DOHH2 (cell line): Measurements from ENCODE around the gene LRRC58.

Experiments used
- H3F3A ChIP-seq: fragments of 200-600 bp; sonication (generic), shearing (Covaris generic); 2 replicates; pipeline ENCODE4 v1.6.0; 2016; ENCODE audit warnings: antibody characterized with exemption, mild to moderate bottlenecking; ENCODE audit not compliant: control insufficient read depth, insufficient read depth
- H3K27ac ChIP-seq: fragments of 200-600 bp; sonication (generic); 2 replicates; pipeline ENCODE4 v1.5.1; 2014; ENCODE audit warnings: low read depth, mild to moderate bottlenecking, low read length, moderate library complexity
- H3K27me3 ChIP-seq: fragments of 200-600 bp; sonication (generic); 2 replicates; pipeline ENCODE4 v1.6.1; 2014; ENCODE audit warnings: mild to moderate bottlenecking, low read length, mixed read lengths; ENCODE audit not compliant: control insufficient read depth
- H3K36me3 ChIP-seq: fragments of 200-600 bp; sonication (generic); 2 replicates; pipeline ENCODE4 v1.6.1; 2014; ENCODE audit warnings: mild to moderate bottlenecking, low read length, moderate library complexity, mixed read lengths; ENCODE audit not compliant: control insufficient read depth
- H3K4me1 ChIP-seq: fragments of 200-600 bp; sonication (generic); 2 replicates; pipeline ENCODE4 v1.6.1; 2014; ENCODE audit warnings: mild to moderate bottlenecking, low read length, mixed read lengths; ENCODE audit not compliant: control insufficient read depth
- H3K4me2 ChIP-seq: fragments of 200-600 bp; sonication (generic); 2 replicates; pipeline ENCODE4 v1.6.0; 2014; ENCODE audit warnings: mild to moderate bottlenecking, low read length, moderate library complexity
- H3K4me3 ChIP-seq: fragments of 200-600 bp; sonication (generic); 2 replicates; pipeline ENCODE4 v1.5.1; 2014; ENCODE audit warnings: mild to moderate bottlenecking, low read length, mixed read lengths
- H3K79me2 ChIP-seq: fragments of 200-600 bp; sonication (generic); 2 replicates; pipeline ENCODE4 v1.6.1; 2014; ENCODE audit warnings: mild to moderate bottlenecking, low read length, mixed read lengths; ENCODE audit not compliant: control insufficient read depth
- H3K9me2 ChIP-seq: fragments of 200-600 bp; sonication (generic); replicated peaks from 2 replicates; pipeline ENCODE4 v1.6.1; 2014; ENCODE audit warnings: mild to moderate bottlenecking, low read length, mixed read lengths; ENCODE audit not compliant: control insufficient read depth
- H3K9me3 ChIP-seq: fragments of 200-600 bp; sonication (generic); 2 replicates; pipeline ENCODE4 v1.6.1; 2014; ENCODE audit warnings: antibody characterized with exemption, low read length, mixed read lengths; ENCODE audit not compliant: control insufficient read depth, insufficient read depth
- H4K20me1 ChIP-seq: fragments of 200-600 bp; sonication (generic); 2 replicates; pipeline ENCODE4 v1.6.0; 2014; ENCODE audit warnings: low read depth, mild to moderate bottlenecking, antibody characterized with exemption, low read length, moderate library complexity; ENCODE audit not compliant: control insufficient read depth, insufficient read depth
- EZH2phosphoT487 ChIP-seq: fragments of 200-600 bp; sonication (generic); IDR thresholded peaks from 2 replicates; pipeline ENCODE4 v1.6.1; 2017; ENCODE audit warnings: borderline replicate concordance, mild to moderate bottlenecking, antibody characterized with exemption, low read length, moderate library complexity, mixed read lengths
- TF ChIP-seq, protein P1 (sequence below): fragments of 200-600 bp; sonication (generic); IDR thresholded peaks from one replicate; pipeline ENCODE4 v1.5.1; 2014; ENCODE audit warnings: antibody characterized with exemption, mild to moderate bottlenecking, low read depth, low read length; ENCODE audit not compliant: poor library complexity, severe bottlenecking

LRRC58 gene

DNA sequence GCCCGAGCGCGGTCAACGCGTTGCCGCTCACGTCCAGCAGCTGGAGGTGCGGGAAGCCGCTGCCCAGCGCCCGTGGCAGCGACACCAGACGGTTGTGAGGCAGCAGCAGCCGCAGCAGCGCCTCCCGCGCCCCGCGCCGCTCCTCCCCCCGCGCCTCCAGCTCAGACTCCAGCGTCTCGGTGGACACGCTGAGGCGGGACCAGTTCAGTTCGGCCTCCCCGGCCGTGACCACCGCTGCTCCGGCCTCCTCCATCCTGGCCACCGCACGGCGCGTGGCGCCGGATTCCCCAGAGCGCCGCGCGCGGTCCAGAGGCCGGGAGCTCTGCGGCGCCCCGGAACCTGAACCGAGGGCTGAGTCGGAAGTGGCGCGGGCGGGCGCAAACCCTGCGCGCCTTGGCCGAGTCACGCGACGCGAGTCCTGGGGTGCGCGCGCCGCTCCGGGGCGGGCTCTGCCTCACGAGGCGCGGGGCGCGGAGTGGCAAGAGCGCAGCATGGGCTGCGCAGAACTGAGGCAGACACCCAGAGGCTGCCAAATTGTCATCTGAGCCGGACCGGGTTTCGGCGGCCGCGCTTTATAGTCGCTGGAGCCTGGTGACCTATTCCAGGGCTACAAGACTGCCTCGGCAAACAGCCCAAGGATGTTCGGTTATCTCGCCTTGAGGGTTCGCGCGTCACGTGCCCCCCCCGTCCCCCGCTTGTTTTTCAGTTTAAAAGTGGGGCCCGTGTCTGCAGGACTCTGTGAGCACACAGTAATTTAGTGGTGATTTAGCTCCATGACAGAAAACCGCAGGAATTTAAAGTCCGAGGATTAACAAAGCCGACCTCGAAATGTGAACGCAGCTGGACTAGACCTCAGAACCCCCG lies at the start of gene LRRC58:
LRRC58 (minus strand) TSS at position 364 of the 864 bp plus-strand sequence; CDS start at position 253, 111 bp downstream.
- Histone ChIP-seq H3K4me1 (peaks cover 28% of the 10 kb centered on the region), H3F3A (no peaks in the 10 kb centered on the region), H3K79me2 (peaks cover 53% of the 10 kb centered on the region), H3K4me3 (peak within 1 kb of the TSS; percentile 81), H3K36me3 (peaks cover 44% of the 10 kb centered on the region), H3K9me2 (no peaks in the 10 kb centered on the region), H3K27me3 (no peaks in the 10 kb centered on the region), H4K20me1 (no peaks in the 10 kb centered on the region), H3K4me2 (peak within 1 kb of the TSS; percentile 81), H3K9me3 (0 out of 2 replicates have a peak, but pooled peaks cover 8% of the 10 kb centered on the region), H3K27ac (peak within 1 kb of the TSS; percentile 55)
- TF ChIP-seq, protein P1, sequence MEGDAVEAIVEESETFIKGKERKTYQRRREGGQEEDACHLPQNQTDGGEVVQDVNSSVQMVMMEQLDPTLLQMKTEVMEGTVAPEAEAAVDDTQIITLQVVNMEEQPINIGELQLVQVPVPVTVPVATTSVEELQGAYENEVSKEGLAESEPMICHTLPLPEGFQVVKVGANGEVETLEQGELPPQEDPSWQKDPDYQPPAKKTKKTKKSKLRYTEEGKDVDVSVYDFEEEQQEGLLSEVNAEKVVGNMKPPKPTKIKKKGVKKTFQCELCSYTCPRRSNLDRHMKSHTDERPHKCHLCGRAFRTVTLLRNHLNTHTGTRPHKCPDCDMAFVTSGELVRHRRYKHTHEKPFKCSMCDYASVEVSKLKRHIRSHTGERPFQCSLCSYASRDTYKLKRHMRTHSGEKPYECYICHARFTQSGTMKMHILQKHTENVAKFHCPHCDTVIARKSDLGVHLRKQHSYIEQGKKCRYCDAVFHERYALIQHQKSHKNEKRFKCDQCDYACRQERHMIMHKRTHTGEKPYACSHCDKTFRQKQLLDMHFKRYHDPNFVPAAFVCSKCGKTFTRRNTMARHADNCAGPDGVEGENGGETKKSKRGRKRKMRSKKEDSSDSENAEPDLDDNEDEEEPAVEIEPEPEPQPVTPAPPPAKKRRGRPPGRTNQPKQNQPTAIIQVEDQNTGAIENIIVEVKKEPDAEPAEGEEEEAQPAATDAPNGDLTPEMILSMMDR = peak; percentile 48
- TF ChIP-seq EZH2phosphoT487 = no peak

DNA sequence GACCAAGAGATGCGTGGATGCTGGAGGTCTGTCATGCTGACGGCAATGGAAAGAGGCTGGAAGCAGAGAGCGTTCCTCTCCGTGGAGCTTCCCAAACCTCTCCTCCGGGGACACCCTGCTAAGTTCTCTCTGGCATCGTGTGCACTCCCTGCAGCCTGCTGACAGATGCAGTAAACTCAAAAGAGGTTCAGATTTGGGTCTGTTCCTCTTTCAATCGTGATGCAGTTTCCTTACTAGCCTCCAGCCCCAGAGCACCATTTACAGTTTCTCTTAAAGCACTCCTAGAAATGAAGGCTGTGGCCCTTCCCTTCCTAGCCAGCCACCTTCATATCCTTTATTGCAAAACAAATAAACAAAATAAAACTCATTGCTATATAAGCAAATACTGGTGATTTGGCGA lies 47.3 kb upstream of the LRRC58 start:
- H3K4me3 ChIP-seq = no peak overlapping the region
- peaks cover 19% of the 10 kb centered on the region for H3K4me1 ChIP-seq
- no peaks in the 10 kb centered on the region for H4K20me1 ChIP-seq
- TF ChIP-seq, protein P1 = no peak
- no peak for TF ChIP-seq EZH2phosphoT487
- no peaks in the 10 kb centered on the region for H3K9me2 ChIP-seq
- H3K36me3 ChIP-seq = no peaks in the 10 kb centered on the region
- H3K9me3 ChIP-seq = no peaks in the 10 kb centered on the region
- H3K79me2 ChIP-seq = no peaks in the 10 kb centered on the region
- H3K27ac ChIP-seq = no peak overlapping the region
- H3K27me3 ChIP-seq = peaks cover 17% of the 10 kb centered on the region
- H3K4me2 ChIP-seq = no peak overlapping the region
- no peaks in the 10 kb centered on the region for H3F3A ChIP-seq

DNA sequence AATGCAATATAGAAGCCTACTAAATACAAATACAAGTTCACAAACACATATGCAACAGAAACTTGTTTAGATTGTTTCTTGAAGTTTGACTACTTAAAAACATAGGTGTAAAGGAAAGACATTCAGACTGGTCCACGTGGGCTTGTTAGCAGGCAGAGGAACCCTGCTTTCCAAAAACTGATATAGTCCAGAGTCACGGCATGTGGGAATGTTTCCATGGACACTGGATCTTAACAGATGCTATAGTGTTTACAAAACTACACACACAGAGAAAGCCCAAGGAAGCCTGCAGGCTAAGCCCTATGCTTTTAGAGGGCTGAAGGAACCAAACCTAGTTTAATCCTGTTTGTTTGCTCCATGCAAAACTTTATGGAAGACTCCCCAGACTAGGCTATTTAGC lies 45.2 kb upstream of the LRRC58 start:
- H3K4me2 ChIP-seq = no peak overlapping the region
- no peaks in the 10 kb centered on the region for H3F3A ChIP-seq
- H3K27me3 ChIP-seq = peaks cover 20% of the 10 kb centered on the region
- H3K79me2 ChIP-seq = no peaks in the 10 kb centered on the region
- TF ChIP-seq, protein P1 = no peak
- TF ChIP-seq EZH2phosphoT487 = no peak
- no peak overlapping the region for H3K4me3 ChIP-seq
- H3K9me3 ChIP-seq = no peaks in the 10 kb centered on the region
- no peak overlapping the region for H3K27ac ChIP-seq
- peaks cover 12% of the 10 kb centered on the region for H3K4me1 ChIP-seq
- H4K20me1 ChIP-seq = no peaks in the 10 kb centered on the region
- no peaks in the 10 kb centered on the region for H3K36me3 ChIP-seq
- no peaks in the 10 kb centered on the region for H3K9me2 ChIP-seq
